HUES48 (cell line): ENCODE measurements around the gene BCL11B.

Source experiments
- H3K27ac ChIP-seq: one replicate; pipeline ENCODE4 v1.7.0; 2013; ENCODE audit warnings: low read depth, low read length, inconsistent platforms
- H3K27me3 ChIP-seq: 2 replicates; pipeline ENCODE4 v1.6.1; 2013; ENCODE audit warnings: mild to moderate bottlenecking, low read length; ENCODE audit not compliant: control insufficient read depth, insufficient read depth
- H3K36me3 ChIP-seq: 2 replicates; pipeline ENCODE4 v1.6.1; 2013; ENCODE audit warnings: low read length; ENCODE audit not compliant: control insufficient read depth, insufficient read depth
- H3K4me1 ChIP-seq: 2 replicates; pipeline ENCODE4 v1.6.1; 2013; ENCODE audit warnings: mild to moderate bottlenecking, low read length; ENCODE audit not compliant: control insufficient read depth, insufficient read depth
- H3K4me3 ChIP-seq: 2 replicates; pipeline ENCODE4 v1.5.1; 2013; ENCODE audit warnings: mild to moderate bottlenecking, low read depth, low read length
- H3K9ac ChIP-seq: 2 replicates; pipeline ENCODE4 v1.6.1; 2013; ENCODE audit warnings: mild to moderate bottlenecking, low read depth, low read length, moderate library complexity
- H3K9me3 ChIP-seq: 2 replicates; pipeline ENCODE4 v1.6.1; 2013; ENCODE audit warnings: low read length; ENCODE audit not compliant: control insufficient read depth, insufficient read depth

Gene BCL11B

DNA sequence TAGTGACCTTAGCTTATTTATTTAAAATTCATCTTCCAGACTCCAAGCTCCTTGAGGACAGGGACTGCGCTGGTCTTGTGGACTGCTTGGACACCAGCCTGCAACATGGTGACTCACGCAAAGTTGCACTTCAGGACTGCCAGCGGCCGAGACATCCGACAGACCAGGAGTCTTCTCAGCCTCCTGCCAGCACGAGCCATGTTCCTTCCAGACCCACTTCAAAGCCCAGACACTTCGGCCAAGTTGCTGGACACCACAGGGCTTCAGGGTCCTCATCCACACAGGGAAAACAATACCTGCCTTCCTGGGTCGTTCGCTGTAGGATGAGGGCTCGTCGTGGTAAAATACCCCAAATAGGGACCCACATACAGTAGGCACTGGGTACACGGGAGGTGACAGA lies 88.7 kb downstream of the BCL11B start:
- Histone ChIP-seq H3K4me3 (no peak overlapping the region), H3K36me3 (no peaks in the 10 kb centered on the region), H3K27ac (no peak overlapping the region), H3K9me3 (no peaks in the 10 kb centered on the region), H3K27me3 (no peaks in the 10 kb centered on the region), H3K4me1 (peaks cover 13% of the 10 kb centered on the region), H3K9ac (no peak overlapping the region)

DNA sequence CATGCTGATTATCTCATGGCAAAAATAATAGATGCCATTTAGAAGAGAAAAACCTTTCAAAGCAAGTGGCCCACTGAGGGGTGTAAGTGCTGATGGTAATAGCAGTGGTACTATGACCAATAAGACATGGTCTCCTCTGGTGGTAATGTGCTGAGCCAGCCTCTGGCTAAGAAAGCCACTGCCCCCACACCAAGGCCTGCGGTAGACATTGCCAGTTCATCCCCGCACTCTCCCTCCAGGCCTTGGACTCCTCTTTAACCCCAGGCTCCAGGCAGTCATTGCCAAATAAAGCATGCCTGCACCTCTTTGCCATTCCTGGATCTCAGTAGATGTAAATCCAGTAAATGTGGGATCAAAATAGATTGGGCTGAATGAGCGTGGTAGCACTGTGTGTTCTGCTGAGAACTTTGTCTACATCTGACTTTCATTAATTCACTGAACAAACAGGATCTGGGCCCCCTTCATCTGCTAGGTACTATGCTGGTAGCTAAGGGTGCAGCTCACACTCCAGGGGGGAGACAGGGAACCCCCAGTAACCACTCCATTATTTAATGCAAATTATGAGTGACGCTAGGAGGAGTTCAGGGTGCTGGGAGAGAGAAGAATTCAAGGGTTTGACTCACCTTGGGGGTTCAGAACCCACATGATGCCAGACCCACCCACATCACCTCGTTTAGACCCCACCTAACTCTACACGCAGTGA lies 89.3 kb downstream of the BCL11B start:
- no peaks in the 10 kb centered on the region for H3K27me3 ChIP-seq
- no peak overlapping the region for H3K4me3 ChIP-seq
- H3K4me1 ChIP-seq = peaks cover 7% of the 10 kb centered on the region
- no peaks in the 10 kb centered on the region for H3K36me3 ChIP-seq
- no peaks in the 10 kb centered on the region for H3K9me3 ChIP-seq
- no peak overlapping the region for H3K9ac ChIP-seq
- H3K27ac ChIP-seq = no peak overlapping the region

DNA sequence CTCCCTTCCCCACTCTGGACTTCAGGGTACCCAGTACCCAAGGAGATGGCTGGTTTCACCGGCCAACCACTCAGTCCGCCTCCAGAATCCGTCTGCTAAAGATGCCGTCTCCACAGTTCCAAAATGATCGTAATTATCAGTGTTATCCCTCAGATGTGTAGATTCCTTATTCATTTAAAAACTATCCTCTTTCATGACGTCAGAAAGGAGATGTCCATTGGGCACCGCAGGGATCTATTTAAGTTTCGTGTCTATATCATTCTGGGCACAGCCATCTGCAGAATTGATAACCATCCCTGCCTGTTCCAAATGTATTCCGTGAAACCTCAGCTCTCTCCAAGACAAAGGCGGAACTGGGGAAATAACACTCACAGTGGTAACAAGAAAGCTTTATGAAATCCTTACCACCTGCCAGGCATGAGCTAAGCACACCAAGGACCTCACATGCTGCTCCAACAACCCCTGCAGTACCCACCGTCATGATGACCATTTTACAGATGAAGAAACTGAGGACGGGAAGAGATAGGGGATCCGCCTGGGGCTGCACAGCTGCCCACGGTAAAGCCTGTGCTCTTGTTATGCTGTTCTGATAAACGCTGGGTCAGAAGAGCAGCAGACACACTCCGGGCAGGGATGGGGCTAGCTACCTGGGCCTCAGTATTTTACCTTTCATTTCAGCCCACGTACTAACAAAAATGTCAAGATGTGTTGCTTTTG lies 90.0 kb downstream of the BCL11B start:
- Histone ChIP-seq H3K9ac (no peak overlapping the region), H3K4me3 (no peak overlapping the region), H3K27ac (no peak overlapping the region), H3K4me1 (peaks cover 5% of the 10 kb centered on the region; the same call in 1 of the 2 replicates), H3K36me3 (no peaks in the 10 kb centered on the region), H3K27me3 (no peaks in the 10 kb centered on the region), H3K9me3 (no peaks in the 10 kb centered on the region)

DNA sequence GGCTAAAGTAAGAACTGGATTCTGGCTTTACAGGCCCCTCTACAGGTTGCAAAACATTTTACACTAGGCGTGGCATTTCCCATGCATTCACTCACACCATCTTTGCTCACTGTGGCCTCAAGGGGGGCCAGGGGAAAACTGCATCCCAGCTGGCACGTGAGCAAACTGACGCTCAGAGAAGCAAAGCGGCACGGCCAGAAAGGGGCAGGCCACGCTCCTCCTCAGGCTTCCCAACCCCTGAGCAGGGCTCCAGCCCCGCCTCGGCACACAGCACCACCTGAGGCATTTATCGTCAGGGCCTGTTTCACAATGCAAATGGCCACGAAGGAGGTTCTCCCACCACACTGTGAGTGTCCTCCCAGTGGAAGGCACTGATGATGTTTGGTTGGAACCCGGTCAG lies 90.8 kb downstream of the BCL11B start:
- Histone ChIP-seq H3K27me3 (no peaks in the 10 kb centered on the region), H3K9me3 (no peaks in the 10 kb centered on the region), H3K27ac (no peak overlapping the region), H3K36me3 (no peaks in the 10 kb centered on the region), H3K4me3 (no peak overlapping the region), H3K9ac (no peak overlapping the region), H3K4me1 (peaks cover 5% of the 10 kb centered on the region; the same call in 1 of the 2 replicates)

DNA sequence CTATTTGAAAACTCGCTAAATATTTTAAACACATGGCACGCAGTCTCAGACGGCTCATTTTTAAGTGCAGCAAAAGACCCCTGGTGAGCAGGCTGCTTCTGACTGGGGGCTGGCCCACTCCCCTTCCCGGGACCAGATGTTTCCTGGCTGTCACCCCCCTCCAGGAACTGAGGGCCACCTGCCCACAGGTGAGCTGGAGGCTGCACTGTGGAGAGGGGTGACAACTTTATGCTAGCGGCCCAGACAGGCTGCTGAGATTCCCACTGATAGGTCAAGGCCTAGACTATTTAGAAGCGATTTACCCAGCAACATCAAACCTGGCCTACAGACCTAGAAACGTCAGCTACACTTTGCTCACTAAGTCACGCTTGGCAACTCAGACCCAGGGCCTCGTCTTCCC lies 92.1 kb downstream of the BCL11B start:
- H3K36me3 ChIP-seq = no peaks in the 10 kb centered on the region
- peaks cover 5% of the 10 kb centered on the region; the same call in 1 of the 2 replicates for H3K4me1 ChIP-seq
- H3K27ac ChIP-seq = no peak overlapping the region
- H3K9me3 ChIP-seq = no peaks in the 10 kb centered on the region
- H3K27me3 ChIP-seq = no peaks in the 10 kb centered on the region
- no peak overlapping the region for H3K4me3 ChIP-seq
- no peak overlapping the region for H3K9ac ChIP-seq

DNA sequence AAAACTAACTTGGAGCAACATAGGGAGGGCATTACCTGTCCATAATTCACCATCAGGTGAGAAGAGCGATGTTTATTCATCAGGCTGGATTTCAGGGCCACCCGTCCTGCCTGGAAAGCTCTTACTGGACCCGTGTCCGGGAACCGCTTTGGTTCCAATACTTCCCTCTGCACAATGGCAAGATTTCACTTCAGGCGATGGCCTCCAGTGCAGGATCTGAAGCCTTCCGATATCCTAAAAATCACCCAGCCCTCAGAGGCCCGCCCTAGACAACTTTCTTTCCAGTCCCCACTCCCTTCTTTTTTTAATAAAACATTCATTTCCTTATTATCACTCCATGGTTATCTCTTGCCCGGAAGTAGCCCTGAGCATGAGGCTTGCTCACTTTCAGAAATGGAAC lies 92.5 kb downstream of the BCL11B start:
- Histone ChIP-seq H3K9ac (no peak overlapping the region), H3K9me3 (no peaks in the 10 kb centered on the region), H3K27ac (no peak overlapping the region), H3K27me3 (no peaks in the 10 kb centered on the region), H3K36me3 (no peaks in the 10 kb centered on the region), H3K4me1 (peaks cover 5% of the 10 kb centered on the region; the same call in 1 of the 2 replicates), H3K4me3 (no peak overlapping the region)

DNA sequence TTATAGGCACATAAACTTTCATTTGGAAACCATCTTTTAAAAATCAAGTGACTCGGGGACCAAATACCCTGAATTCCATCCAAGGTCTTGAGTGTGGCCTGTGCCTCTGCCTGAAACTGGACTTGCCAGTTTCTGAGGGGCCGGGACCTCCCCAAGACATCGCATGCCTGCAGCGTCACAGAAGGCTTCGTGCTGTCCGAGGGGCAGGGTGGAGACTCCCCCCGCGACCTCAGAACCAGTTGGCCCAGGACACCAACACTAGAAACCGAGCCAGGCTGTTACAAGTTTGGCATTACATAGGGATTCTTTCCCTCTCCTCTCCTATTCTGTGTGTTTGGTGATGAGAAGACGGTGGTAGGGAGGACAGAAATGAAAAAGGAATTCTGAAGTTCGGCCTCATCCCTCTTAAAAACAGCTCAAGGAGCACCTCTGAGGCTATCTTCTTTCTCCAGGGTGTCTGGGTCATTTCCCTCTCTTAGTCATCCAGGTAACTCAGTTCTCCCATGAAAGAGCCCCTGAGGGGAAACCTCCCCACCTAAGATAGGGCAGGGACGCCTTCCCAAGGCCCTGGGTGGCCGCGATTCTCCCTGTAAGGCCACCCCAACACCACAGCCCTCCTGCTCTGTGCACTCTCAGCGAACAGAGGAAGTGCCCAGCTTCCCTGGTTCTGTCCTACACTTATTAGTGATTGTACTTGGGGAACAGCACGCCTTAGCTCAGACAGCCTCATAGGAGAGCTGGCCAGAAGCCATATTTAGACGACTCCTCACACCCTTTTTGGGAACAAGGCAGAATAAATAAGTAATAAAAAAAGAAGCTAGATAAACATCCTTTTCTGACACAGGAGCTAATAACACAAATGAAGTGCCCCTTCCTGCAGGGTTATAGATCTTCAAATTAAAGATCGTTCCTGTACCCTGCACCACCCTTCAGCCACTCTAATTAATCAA lies 93.8 kb downstream of the BCL11B start:
- Histone ChIP-seq H3K27ac (no peak overlapping the region), H3K4me1 (peaks cover 5% of the 10 kb centered on the region; the same call in 1 of the 2 replicates), H3K4me3 (no peak overlapping the region), H3K27me3 (no peaks in the 10 kb centered on the region), H3K9ac (no peak overlapping the region), H3K9me3 (no peaks in the 10 kb centered on the region), H3K36me3 (0 out of 2 replicates have a peak, but pooled peaks cover 4% of the 10 kb centered on the region)

DNA sequence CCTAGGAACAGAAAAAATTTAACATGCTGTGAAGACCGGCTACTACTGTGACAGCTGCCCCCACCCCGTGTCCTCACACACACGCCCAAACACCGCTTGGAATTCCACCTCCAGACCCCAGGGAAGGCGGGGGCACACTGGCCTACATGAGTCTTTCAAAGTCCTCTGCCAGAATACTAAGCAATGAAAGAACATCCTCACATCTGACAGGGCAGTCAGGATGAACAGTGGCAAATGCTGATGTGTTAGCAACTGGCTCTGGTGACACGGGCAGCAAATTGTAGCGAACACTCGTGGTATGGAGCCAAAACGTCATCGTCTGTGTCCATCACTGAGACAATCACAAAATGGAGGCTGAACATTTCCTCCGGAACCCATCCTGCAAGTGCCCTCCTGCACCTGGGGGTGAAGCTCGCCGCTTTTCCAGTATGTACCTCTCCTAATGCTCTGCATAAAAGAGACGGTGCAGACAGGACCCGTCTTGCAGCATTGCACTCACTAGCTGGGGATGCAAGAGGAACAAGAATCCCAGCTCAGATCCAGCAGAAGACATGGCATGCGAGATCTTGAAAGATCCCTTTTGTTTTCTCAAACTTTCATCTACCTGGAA lies 94.8 kb downstream of the BCL11B start:
- H3K9ac ChIP-seq = no peak overlapping the region
- H3K9me3 ChIP-seq = no peaks in the 10 kb centered on the region
- 0 out of 2 replicates have a peak, but pooled peaks cover 4% of the 10 kb centered on the region for H3K36me3 ChIP-seq
- H3K27ac ChIP-seq = no peak overlapping the region
- no peaks in the 10 kb centered on the region for H3K27me3 ChIP-seq
- no peak overlapping the region for H3K4me3 ChIP-seq
- peaks cover 5% of the 10 kb centered on the region; the same call in 1 of the 2 replicates for H3K4me1 ChIP-seq

DNA sequence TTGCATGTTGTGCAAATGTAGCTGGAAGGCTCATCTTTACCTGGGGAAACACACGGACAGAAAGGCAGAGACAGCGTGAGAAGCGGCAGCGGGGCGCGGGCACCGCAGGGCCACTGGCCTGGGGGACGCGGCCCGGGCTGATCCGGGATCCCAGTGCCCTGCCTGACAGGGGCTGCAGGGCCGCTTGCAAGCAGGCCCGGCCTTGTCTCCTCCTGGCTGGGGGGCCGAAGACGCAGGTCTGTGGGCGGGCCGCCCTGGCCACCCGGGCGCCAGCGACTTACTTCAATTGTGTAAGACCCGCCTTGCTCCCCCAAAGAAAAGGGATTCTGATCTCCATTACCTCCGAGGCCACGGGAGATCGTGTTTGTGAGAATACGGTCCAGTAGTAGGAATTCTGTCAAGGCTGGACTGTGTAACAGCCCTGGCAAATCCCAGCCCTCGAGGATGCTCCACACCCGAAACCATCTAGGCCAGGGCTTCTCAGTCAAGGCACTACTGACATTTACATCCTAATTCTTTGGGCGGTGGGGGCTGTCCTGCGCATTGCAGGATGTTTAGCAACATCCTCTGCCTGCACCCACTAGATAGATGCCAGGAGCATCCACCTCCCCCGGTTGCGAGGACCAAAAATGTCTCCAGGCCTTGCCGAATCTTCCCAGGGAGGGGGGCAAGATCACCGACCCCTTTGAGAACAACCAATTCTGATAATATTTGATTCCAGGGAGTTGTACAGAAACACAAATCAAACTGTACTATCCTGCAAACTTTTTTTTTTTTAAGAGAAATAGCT lies 95.6 kb downstream of the BCL11B start:
- Histone ChIP-seq H3K4me3 (no peak overlapping the region), H3K4me1 (peaks cover 5% of the 10 kb centered on the region; the same call in 1 of the 2 replicates), H3K27me3 (no peaks in the 10 kb centered on the region), H3K27ac (no peak overlapping the region), H3K9me3 (no peaks in the 10 kb centered on the region), H3K9ac (no peak overlapping the region), H3K36me3 (0 out of 2 replicates have a peak, but pooled peaks cover 4% of the 10 kb centered on the region)
